Nephron progenitor cell (in vitro differentiated cells): ENCODE results near the gene LAD1.

Source experiments
- DNase-seq: peaks from one replicate; pipeline ENCODE4 v3.0.0; 2021
- H3K27ac Mint-ChIP-seq: 2 replicates; pipeline ENCODE4 v1.8.0; 2021; ENCODE audit warnings: mild to moderate bottlenecking, moderate library complexity, mixed read lengths
- H3K27me3 Mint-ChIP-seq: 2 replicates; pipeline ENCODE4 v1.8.0; 2021; ENCODE audit warnings: mild to moderate bottlenecking, low read depth, mixed read lengths; ENCODE audit not compliant: poor library complexity
- H3K36me3 Mint-ChIP-seq: 2 replicates; pipeline ENCODE4 v1.8.0; 2021; ENCODE audit warnings: low read depth, mixed read lengths
- H3K4me1 Mint-ChIP-seq: 2 replicates; pipeline ENCODE4 v1.8.0; 2021; ENCODE audit warnings: mixed read lengths
- H3K4me3 Mint-ChIP-seq: 2 replicates; pipeline ENCODE4 v1.8.0; 2021; ENCODE audit warnings: mild to moderate bottlenecking, moderate library complexity, mixed read lengths
- H3K9me3 Mint-ChIP-seq: 2 replicates; pipeline ENCODE4 v1.8.0; 2021; ENCODE audit warnings: mild to moderate bottlenecking, moderate library complexity, mixed read lengths
- TF ChIP-seq, protein P1 (sequence below): fragments of 200-600 bp; sonication (generic); IDR thresholded peaks from 2 replicates; pipeline ENCODE4 v1.5.0; 2021; ENCODE audit warnings: antibody characterized with exemption

The LAD1 gene

DNA sequence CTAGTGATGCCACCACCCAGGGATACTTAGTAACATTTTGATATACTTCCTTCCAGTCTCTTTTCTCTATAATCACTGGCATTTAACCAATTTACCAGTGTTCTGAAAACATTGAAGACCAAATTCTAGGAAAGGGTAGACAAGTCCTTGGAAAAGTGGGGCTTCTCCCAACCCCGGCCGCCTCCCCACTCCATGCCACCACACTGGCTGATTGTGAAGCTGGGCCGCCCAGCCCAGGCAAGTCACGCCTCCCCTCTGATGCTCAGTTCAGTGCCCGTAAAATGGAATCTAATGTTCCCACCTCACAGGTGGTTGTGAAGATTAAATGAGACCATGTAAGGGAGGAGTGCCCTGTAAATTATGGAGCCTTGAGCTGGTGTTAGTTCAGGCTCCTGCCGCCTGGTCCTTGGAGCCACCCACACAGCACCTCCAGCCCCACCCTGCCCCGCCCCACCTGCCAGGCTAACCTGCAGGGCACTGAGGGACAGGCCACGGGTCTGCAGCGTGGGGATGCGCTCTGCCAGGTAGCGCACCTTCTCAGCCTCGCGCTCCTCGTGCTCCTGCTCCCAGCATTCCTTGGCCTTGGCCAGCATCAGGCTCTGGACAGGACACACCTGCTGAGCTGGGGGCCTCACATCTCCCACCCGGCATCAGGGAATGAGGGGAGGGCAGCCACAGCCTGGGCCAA, 15.1 kb upstream of the LAD1 start:
- TF ChIP-seq, protein P1, sequence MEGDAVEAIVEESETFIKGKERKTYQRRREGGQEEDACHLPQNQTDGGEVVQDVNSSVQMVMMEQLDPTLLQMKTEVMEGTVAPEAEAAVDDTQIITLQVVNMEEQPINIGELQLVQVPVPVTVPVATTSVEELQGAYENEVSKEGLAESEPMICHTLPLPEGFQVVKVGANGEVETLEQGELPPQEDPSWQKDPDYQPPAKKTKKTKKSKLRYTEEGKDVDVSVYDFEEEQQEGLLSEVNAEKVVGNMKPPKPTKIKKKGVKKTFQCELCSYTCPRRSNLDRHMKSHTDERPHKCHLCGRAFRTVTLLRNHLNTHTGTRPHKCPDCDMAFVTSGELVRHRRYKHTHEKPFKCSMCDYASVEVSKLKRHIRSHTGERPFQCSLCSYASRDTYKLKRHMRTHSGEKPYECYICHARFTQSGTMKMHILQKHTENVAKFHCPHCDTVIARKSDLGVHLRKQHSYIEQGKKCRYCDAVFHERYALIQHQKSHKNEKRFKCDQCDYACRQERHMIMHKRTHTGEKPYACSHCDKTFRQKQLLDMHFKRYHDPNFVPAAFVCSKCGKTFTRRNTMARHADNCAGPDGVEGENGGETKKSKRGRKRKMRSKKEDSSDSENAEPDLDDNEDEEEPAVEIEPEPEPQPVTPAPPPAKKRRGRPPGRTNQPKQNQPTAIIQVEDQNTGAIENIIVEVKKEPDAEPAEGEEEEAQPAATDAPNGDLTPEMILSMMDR: no peak
- peaks cover 22% of the 10 kb centered on the region for H3K27me3 Mint-ChIP-seq

DNA sequence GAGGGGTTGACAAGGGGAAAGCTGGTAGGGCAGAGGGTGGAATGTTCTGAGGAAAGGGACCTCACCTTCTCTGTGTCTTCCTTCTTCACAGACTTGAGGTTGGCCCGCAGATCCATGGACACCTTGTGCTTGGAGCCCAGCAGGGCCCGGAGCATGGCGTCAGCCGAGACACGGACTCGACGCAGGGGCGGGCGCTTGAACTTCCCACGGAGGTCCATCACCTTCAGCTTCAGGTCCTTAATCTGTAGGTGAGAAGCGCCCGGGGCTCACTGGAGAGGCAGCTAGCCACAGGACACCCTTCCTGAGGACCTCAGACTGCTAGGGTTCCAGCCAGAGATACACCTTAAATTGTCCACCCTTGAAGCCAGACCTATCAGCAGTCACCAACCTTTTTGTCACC, 12.2 kb upstream of the LAD1 start:
- Mint-ChIP-seq H3K27me3 (peaks cover 20% of the 10 kb centered on the region), H3K9me3 (no peaks in the 10 kb centered on the region), H3K4me1 (peaks cover 17% of the 10 kb centered on the region), H3K27ac (no peak overlapping the region), H3K4me3 (no peak overlapping the region), H3K36me3 (no peaks in the 10 kb centered on the region)
- TF ChIP-seq, protein P1: no peak
- no peak for DNase-seq

More for the DNA sequence above, 15.1 kb upstream of the LAD1 start:
- H3K36me3 Mint-ChIP-seq: no peaks in the 10 kb centered on the region
- no peak for DNase-seq
- peaks cover 17% of the 10 kb centered on the region for H3K4me1 Mint-ChIP-seq
- H3K27ac Mint-ChIP-seq: no peak overlapping the region
- H3K9me3 Mint-ChIP-seq: no peaks in the 10 kb centered on the region
- no peak overlapping the region for H3K4me3 Mint-ChIP-seq

DNA sequence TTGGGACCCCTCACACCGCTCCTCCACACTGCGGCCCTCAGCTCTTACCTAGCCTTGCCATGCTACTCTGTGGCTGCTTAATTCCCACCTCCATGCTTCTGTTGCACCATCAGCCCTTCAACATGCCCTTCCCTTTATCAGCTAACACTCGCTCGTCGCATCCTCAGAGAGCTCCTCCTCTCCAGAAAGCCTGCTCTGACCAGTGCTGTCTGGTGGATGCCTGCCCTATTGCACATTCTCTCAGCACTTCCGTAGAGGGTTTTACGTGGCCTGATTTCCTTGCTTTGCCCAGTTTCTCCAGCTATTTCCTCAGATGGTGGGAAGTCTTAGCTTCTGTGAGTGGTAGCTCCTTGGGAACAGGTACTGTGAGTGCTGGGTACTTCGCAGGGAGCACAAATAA, 10.3 kb upstream of the LAD1 start:
- Mint-ChIP-seq H3K4me1 (peaks cover 24% of the 10 kb centered on the region), H3K4me3 (no peak overlapping the region), H3K9me3 (no peaks in the 10 kb centered on the region), H3K27me3 (peaks cover 26% of the 10 kb centered on the region), H3K27ac (no peak overlapping the region), H3K36me3 (no peaks in the 10 kb centered on the region)
- TF ChIP-seq, protein P1: no peak
- DNase-seq: no peak

DNA sequence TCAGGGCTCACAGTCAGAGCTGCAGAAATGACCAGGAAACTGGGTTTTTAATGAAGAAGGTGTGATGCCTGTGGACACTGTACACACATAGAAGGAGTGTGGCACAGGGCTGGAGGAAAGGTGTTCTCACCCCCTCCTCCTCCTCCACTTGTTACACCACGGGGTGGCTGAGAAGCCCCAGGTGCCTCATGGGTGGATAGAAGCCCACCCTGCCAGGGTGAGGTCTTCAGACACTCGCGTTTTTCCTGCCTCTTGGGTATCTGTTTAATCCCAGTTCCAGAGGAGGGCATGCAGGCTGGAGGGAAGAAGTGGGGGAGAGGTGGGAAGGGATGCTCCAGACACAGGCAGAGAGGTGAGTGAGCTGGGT, 9.7 kb upstream of the LAD1 start:
- Mint-ChIP-seq H3K4me1 (peaks cover 24% of the 10 kb centered on the region), H3K9me3 (no peaks in the 10 kb centered on the region)
- DNase-seq: no peak

DNA sequence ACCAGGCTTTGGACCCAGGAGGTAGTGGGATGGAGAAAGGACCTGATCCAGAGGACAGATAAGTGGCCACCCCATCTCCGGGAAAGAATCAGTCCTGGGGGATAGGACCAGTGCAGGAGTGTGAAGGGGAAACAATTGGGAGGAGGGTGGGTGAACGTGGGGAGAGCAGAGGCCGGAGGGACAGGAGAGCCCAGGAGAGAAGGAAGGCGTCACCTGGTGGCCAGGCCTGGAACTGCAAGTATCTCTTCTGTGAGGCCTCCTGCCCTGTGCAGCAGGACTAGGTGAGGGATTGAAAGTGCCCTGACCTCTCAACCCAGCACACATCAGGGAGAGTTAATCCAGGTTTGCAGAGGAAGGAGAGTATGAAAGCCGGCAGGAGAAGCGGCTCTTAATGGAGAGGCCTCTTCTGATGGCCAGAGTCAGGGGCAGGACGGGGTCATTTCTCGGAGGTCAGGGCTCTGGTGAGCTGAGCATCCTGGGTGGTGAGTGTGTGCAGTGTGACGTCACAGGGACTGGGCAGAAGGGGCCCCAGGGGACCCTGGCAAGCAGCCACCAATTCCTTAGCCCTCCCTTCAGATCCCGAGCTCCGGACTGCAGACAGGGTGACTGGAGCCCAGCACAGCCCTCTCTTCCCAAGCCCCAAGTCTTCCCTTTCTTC, 9.2 kb upstream of the LAD1 start:
- Mint-ChIP-seq H3K4me3 (no peak overlapping the region), H3K4me1 (peaks cover 24% of the 10 kb centered on the region), H3K27ac (no peak overlapping the region), H3K36me3 (no peaks in the 10 kb centered on the region), H3K27me3 (peaks cover 25% of the 10 kb centered on the region), H3K9me3 (no peaks in the 10 kb centered on the region)
- peak; percentile 95 for DNase-seq
- TF ChIP-seq, protein P1: peak; percentile 97

More for the DNA sequence above, 9.7 kb upstream of the LAD1 start:
- Mint-ChIP-seq H3K27ac (no peak overlapping the region), H3K27me3 (peaks cover 26% of the 10 kb centered on the region), H3K4me3 (no peak overlapping the region), H3K36me3 (no peaks in the 10 kb centered on the region)
- TF ChIP-seq, protein P1: no peak
